HG02588 (cell line): ENCODE results near the gene FREM1.

Source experiments
- ATAC-seq: cut with Tn5 transposase; IDR thresholded peaks from one replicate; pipeline ENCODE4 v1.9.1; 2021; ENCODE audit warnings: mild to moderate bottlenecking, moderate library complexity; ENCODE audit not compliant: unreplicated experiment

The FREM1 gene

GRCh38 chr9:14882090-14882489 lies 28.1 kb downstream of the FREM1 start:
- ATAC-seq = no peak

- no peak for ATAC-seq
These were observed 29.2 kb downstream of the FREM1 start for GRCh38 chr9:14881006-14881405.

GRCh38 chr9:14870090-14870489 lies 40.1 kb downstream of the FREM1 start:
- no peak for ATAC-seq

GRCh38 chr9:14869671-14870070 lies 40.6 kb downstream of the FREM1 start:
- no peak for ATAC-seq

- no peak for ATAC-seq
These were observed 41.2 kb downstream of the FREM1 start for GRCh38 chr9:14868772-14869583.

- ATAC-seq = no peak
These were observed 41.8 kb downstream of the FREM1 start for GRCh38 chr9:14868418-14868771.

- ATAC-seq = no peak
These were observed 44.0 kb downstream of the FREM1 start for GRCh38 chr9:14866200-14866749.

- no peak for ATAC-seq
These were observed 45.9 kb downstream of the FREM1 start for GRCh38 chr9:14864309-14864708.

GRCh38 chr9:14863402-14863801 lies 46.8 kb downstream of the FREM1 start:
- ATAC-seq = no peak

GRCh38 chr9:14857449-14858305 lies 52.6 kb downstream of the FREM1 start:
- ATAC-seq = no peak

GRCh38 chr9:14849851-14850250 lies 60.4 kb downstream of the FREM1 start:
- no peak for ATAC-seq

- no peak for ATAC-seq
These were observed 60.9 kb downstream of the FREM1 start for GRCh38 chr9:14849296-14849695.

- peak; percentile 96 for ATAC-seq
These were observed 63.3 kb downstream of the FREM1 start for GRCh38 chr9:14846871-14847311.

- no peak for ATAC-seq
These were observed 67.1 kb downstream of the FREM1 start for GRCh38 chr9:14843163-14843562.

GRCh38 chr9:14842269-14842668 lies 68.0 kb downstream of the FREM1 start:
- no peak for ATAC-seq

- ATAC-seq = no peak
These were observed 71.5 kb downstream of the FREM1 start for GRCh38 chr9:14838701-14839100.

- ATAC-seq = no peak
These were observed 73.3 kb downstream of the FREM1 start for GRCh38 chr9:14836885-14837284.

- ATAC-seq = no peak
These were observed 78.6 kb downstream of the FREM1 start for GRCh38 chr9:14831661-14832060.

GRCh38 chr9:14831074-14831473 lies 79.2 kb downstream of the FREM1 start:
- no peak for ATAC-seq

GRCh38 chr9:14830057-14830456 lies 80.2 kb downstream of the FREM1 start:
- no peak for ATAC-seq

GRCh38 chr9:14829204-14829603 lies 81.0 kb downstream of the FREM1 start:
- ATAC-seq = no peak

- no peak for ATAC-seq
These were observed 82.4 kb downstream of the FREM1 start for GRCh38 chr9:14827805-14828204.
